ENCODE measurements around the gene CARHSP1. TPM values are rescaled to one million over a fixed set of nuclear protein-coding genes. Genes with fewer than 3 reads are reported as not detected.

The CARHSP1 gene
- total RNA-seq, 1 donor from 2014 or later = 113 TPM

GRCh38 chr16:8853611-8854010 lies 15.2 kb downstream of the CARHSP1 start:
- H3K4me3 ChIP-seq (ENCODE audit: low read depth, low read length) = no peak overlapping the region
- no peak for DNase-seq (ENCODE audit: low read depth)
- no peak for TF ChIP-seq CTCF (IDR thresholded peaks at IDR 0.05; ENCODE audit: insufficient read depth, low read length, poor library complexity, severe bottlenecking)
- peaks cover 3% of the 10 kb centered on the region for H3K36me3 ChIP-seq (ENCODE audit: control insufficient read depth, insufficient read depth, low read length)
- H3K27me3 ChIP-seq (ENCODE audit: control insufficient read depth, insufficient read depth, low read length) = no peaks in the 10 kb centered on the region

- Histone ChIP-seq H3K4me3 (ENCODE audit: low read depth, low read length) (no peak overlapping the region), H3K36me3 (ENCODE audit: control insufficient read depth, insufficient read depth, low read length) (peaks cover 3% of the 10 kb centered on the region), H3K27me3 (ENCODE audit: control insufficient read depth, insufficient read depth, low read length) (no peaks in the 10 kb centered on the region)
- no peak for DNase-seq (ENCODE audit: low read depth)
- no peak for TF ChIP-seq CTCF (IDR thresholded peaks at IDR 0.05; ENCODE audit: insufficient read depth, low read length, poor library complexity, severe bottlenecking)
Observed at GRCh38 chr16:8853150-8853549, 15.7 kb downstream of the CARHSP1 start.

- DNase-seq (ENCODE audit: low read depth) = no peak
- no peaks in the 10 kb centered on the region for H3K27me3 ChIP-seq (ENCODE audit: control insufficient read depth, insufficient read depth, low read length)
- H3K4me3 ChIP-seq (ENCODE audit: low read depth, low read length) = no peak overlapping the region
- peaks cover 3% of the 10 kb centered on the region for H3K36me3 ChIP-seq (ENCODE audit: control insufficient read depth, insufficient read depth, low read length)
- TF ChIP-seq CTCF (IDR thresholded peaks at IDR 0.05; ENCODE audit: insufficient read depth, low read length, poor library complexity, severe bottlenecking) = no peak
Observed at GRCh38 chr16:8852534-8852933, 16.3 kb downstream of the CARHSP1 start.

GRCh38 chr16:8851761-8852403 lies 16.9 kb downstream of the CARHSP1 start:
- TF ChIP-seq CTCF (IDR thresholded peaks at IDR 0.05; ENCODE audit: insufficient read depth, low read length, poor library complexity, severe bottlenecking) = no peak
- Histone ChIP-seq H3K4me3 (ENCODE audit: low read depth, low read length) (no peak overlapping the region), H3K36me3 (ENCODE audit: control insufficient read depth, insufficient read depth, low read length) (peaks cover 3% of the 10 kb centered on the region), H3K27me3 (ENCODE audit: control insufficient read depth, insufficient read depth, low read length) (no peaks in the 10 kb centered on the region)
- no peak for DNase-seq (ENCODE audit: low read depth)

DNA sequence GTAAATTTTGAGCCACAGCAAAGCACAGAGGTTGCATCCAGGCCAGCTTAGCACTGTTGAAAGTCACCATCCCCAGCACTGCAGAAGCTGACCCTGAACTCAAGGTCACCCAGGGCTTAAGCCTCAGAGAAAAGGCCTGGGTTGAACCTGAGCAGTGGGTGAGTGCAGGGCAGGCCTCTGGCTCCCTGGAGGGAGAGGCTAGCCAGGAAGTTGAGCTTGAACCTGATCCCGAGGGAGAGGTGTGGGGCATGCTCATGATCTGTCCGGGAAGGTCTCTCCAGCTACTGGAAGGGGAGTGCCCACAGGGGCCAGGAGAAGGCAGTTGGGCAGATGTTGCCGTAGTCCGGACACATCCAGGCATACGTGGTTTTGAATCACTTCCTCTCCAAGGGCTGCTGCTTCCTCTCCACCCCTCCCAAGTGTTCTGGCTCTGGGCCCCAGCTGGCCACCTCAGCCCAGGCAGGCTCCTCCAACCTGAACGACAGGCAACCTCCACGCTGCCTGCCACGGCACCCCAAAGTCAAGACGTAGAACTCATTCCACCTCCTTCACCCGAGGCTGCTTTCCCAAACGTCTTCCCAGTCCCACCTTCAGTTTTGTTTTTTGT lies 18.4 kb downstream of the CARHSP1 start:
- TF ChIP-seq CTCF (IDR thresholded peaks at IDR 0.05; ENCODE audit: insufficient read depth, low read length, poor library complexity, severe bottlenecking) = no peak
- Histone ChIP-seq H3K4me3 (ENCODE audit: low read depth, low read length) (no peak overlapping the region), H3K27me3 (ENCODE audit: control insufficient read depth, insufficient read depth, low read length) (no peaks in the 10 kb centered on the region), H3K36me3 (ENCODE audit: control insufficient read depth, insufficient read depth, low read length) (peaks cover 2% of the 10 kb centered on the region)
- no peak for DNase-seq (ENCODE audit: low read depth)
